ENCODE data around the gene CACNA2D2. TPM values are rescaled to one million over a fixed set of nuclear protein-coding genes. Genes with fewer than 3 reads are reported as not detected.

Gene CACNA2D2
- total and polyA plus RNA-seq, 4 donors = 0.10 to 0.19 (median 0.15) TPM

DNA sequence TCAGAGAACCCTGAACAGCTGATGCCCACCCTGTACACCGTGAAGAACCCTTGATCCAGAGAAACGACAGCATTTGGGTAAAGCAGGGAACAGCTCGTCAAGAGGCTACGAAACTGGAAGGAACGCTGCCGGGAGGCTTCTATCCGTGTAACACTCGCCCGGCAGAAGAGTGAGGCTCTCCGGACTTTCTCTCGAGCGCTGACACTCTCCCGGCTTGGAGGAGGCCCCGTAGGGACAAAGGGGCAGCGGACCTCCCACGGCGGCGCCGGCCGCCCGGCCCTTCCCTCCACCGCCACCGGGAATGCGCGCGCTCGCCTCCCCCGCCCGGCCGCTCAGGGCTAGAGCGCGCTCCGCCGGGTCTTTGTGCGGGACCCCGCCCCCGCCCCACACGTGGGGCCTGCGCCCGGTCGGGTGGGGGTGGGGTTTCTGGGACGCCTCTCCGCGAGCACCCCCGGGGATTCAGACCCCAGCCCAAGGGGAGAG is 182.5 kb downstream of the CACNA2D2 start:
- peaks cover 15 to 66% (median 53%) of the 10 kb centered on the region in 4 donors for H3K4me1 ChIP-seq (ENCODE audit: control insufficient read depth in 4 of 4, insufficient read depth in 4 of 4, low read length in 3 of 4)
- WGBS = under 1% methylated on average over 45 of the region's 45 CpGs
- H3K9ac ChIP-seq (ENCODE audit: low read depth in 1 of 2, low read length in 2 of 2) = peak overlapping the region; percentile 86 to 97
- peak overlapping the region; percentile 81 to 96 (median 95) for H3K4me3 ChIP-seq (ENCODE audit: low read depth in 1 of 3, low read length in 3 of 3)
- no peaks in the 10 kb centered on the region for H3K9me3 ChIP-seq (ENCODE audit: control insufficient read depth in 4 of 4, low read length in 3 of 4)
- peak overlapping the region; percentile 98 to 99 for H3K27ac ChIP-seq (ENCODE audit: low read depth in 1 of 2, low read length in 2 of 2)
- no peak for TF ChIP-seq RXRA (IDR thresholded peaks at IDR 0.05)
- TF ChIP-seq, protein P1, sequence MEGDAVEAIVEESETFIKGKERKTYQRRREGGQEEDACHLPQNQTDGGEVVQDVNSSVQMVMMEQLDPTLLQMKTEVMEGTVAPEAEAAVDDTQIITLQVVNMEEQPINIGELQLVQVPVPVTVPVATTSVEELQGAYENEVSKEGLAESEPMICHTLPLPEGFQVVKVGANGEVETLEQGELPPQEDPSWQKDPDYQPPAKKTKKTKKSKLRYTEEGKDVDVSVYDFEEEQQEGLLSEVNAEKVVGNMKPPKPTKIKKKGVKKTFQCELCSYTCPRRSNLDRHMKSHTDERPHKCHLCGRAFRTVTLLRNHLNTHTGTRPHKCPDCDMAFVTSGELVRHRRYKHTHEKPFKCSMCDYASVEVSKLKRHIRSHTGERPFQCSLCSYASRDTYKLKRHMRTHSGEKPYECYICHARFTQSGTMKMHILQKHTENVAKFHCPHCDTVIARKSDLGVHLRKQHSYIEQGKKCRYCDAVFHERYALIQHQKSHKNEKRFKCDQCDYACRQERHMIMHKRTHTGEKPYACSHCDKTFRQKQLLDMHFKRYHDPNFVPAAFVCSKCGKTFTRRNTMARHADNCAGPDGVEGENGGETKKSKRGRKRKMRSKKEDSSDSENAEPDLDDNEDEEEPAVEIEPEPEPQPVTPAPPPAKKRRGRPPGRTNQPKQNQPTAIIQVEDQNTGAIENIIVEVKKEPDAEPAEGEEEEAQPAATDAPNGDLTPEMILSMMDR (IDR thresholded peaks at IDR 0.05; ENCODE audit: low read depth, low read length, missing input control) = peak; percentile 19
- H3K27me3 ChIP-seq (ENCODE audit: control insufficient read depth in 4 of 4, insufficient read depth in 4 of 4, low read length in 3 of 4) = no peaks in the 10 kb centered on the region
- DNase-seq (ENCODE audit: low spot score) = peak; percentile 77
- H3K36me3 ChIP-seq (ENCODE audit: control insufficient read depth in 4 of 4, insufficient read depth in 3 of 4, low read depth in 1 of 4, low read length in 3 of 4) = peaks cover 0 to 14% (median 4%) of the 10 kb centered on the region in 4 donors

DNA sequence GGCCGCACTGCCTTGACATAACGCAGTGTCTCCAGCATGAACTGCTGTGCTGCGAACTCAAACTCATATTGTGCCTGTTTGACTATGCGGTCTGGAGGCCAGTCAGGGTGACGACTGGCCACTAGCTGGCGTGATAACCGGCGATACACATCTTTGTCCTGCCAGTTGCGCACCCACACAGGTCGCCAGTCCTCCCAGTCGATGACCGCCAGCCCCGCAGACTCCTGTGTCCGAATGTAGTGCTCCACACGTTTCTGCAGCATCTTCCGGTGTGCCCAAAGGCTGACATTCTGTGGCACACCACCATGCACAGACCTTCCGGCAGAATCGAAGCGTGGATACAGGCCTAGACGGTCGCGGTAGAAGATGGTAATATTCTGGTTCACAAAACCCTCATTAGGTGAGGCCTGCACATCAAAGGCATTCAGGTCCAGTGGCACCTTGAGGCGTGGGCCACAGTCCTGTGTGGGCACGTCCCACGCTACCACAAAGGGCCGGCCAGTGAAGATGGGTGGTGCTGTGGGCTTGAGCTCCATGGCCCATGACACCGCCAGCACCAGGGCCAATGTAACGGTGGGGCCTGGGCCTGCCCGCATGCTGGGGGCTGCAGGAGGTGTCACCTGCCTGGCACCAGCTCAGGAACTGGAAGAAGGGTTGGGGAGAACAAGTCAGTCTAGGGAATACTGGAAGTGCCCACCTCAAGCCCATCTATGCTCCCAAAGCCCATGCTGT is 183.4 kb downstream of the CACNA2D2 start:
- 80% methylated on average over 29 of the region's 29 CpGs for WGBS
- H3K27me3 ChIP-seq (ENCODE audit: control insufficient read depth in 4 of 4, insufficient read depth in 4 of 4, low read length in 3 of 4) = no peaks in the 10 kb centered on the region
- no peak for DNase-seq (ENCODE audit: low spot score)
- H3K9ac ChIP-seq (ENCODE audit: low read depth in 1 of 2, low read length in 2 of 2) = peak overlapping the region; percentile 86 to 97
- TF ChIP-seq, protein P2, sequence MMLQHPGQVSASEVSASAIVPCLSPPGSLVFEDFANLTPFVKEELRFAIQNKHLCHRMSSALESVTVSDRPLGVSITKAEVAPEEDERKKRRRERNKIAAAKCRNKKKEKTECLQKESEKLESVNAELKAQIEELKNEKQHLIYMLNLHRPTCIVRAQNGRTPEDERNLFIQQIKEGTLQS (IDR thresholded peaks at IDR 0.05) = no peak
- TF ChIP-seq NR2F2 (IDR thresholded peaks at IDR 0.05) (no peak), FOXA2 (IDR thresholded peaks at IDR 0.05) (no peak), FOXA1 (IDR thresholded peaks at IDR 0.05) (no peak), RXRA (IDR thresholded peaks at IDR 0.05) (no peak), HNF4A (conservative IDR thresholded peaks at IDR 0.05) (no peak), SP1 (IDR thresholded peaks at IDR 0.05) (no peak), RAD21 (IDR thresholded peaks at IDR 0.05) (no peak)
- TF ChIP-seq, protein P3, sequence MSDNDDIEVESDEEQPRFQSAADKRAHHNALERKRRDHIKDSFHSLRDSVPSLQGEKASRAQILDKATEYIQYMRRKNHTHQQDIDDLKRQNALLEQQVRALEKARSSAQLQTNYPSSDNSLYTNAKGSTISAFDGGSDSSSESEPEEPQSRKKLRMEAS (IDR thresholded peaks at IDR 0.05) = no peak
- TF ChIP-seq, protein P4, sequence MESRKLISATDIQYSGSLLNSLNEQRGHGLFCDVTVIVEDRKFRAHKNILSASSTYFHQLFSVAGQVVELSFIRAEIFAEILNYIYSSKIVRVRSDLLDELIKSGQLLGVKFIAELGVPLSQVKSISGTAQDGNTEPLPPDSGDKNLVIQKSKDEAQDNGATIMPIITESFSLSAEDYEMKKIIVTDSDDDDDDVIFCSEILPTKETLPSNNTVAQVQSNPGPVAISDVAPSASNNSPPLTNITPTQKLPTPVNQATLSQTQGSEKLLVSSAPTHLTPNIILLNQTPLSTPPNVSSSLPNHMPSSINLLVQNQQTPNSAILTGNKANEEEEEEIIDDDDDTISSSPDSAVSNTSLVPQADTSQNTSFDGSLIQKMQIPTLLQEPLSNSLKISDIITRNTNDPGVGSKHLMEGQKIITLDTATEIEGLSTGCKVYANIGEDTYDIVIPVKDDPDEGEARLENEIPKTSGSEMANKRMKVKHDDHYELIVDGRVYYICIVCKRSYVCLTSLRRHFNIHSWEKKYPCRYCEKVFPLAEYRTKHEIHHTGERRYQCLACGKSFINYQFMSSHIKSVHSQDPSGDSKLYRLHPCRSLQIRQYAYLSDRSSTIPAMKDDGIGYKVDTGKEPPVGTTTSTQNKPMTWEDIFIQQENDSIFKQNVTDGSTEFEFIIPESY (IDR thresholded peaks at IDR 0.05) = no peak
- H3K27ac ChIP-seq (ENCODE audit: low read depth in 1 of 2, low read length in 2 of 2) = peak overlapping the region; percentile 98 to 99
- H3K9me3 ChIP-seq (ENCODE audit: control insufficient read depth in 4 of 4, low read length in 3 of 4) = no peaks in the 10 kb centered on the region
- H3K4me3 ChIP-seq (ENCODE audit: low read depth in 1 of 3, low read length in 3 of 3) = peak overlapping the region; percentile 81 to 96 (median 95)
- peaks cover 15 to 62% (median 53%) of the 10 kb centered on the region in 4 donors for H3K4me1 ChIP-seq (ENCODE audit: control insufficient read depth in 4 of 4, insufficient read depth in 4 of 4, low read length in 3 of 4)
- peaks cover 0 to 10% (median 2%) of the 10 kb centered on the region in 4 donors for H3K36me3 ChIP-seq (ENCODE audit: control insufficient read depth in 4 of 4, insufficient read depth in 3 of 4, low read depth in 1 of 4, low read length in 3 of 4)

All from liver (tissue), 9 donors.